NCI-H446 (cell line): ENCODE data around the gene CHRNA7.
"Not testable (repeated sequence)": the region's sequence is repeated elsewhere in the genome, so short reads cannot be mapped to it uniquely, and the experiment has no call there.

Experiments used
- DNase-seq, 2 experiments: peaks; one replicate each; lab custom pipeline; 2025; lab: John Stamatoyannopoulos, UW

CHRNA7 gene

DNA sequence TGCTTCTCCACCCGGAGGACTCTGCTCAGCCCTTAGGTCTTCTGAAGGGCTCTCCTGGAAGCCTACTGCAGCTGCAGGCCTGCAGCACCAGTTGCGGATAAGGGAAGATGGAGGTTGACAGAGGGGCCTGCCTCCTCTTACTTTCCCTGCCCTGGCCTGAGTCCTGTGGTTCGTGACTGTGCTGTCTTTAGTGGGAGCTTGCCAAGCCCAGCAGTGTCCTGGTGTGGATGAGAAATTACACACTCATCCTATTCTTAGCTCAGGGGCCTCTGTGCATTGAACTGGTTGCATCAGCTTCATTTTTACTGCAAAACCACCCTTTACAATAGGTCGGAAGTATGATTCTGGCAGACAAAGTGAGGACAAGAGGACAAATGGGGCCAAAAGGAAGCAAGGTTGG is 163.5 kb downstream of the CHRNA7 start:
- not testable (repeated sequence) for DNase-seq

DNA sequence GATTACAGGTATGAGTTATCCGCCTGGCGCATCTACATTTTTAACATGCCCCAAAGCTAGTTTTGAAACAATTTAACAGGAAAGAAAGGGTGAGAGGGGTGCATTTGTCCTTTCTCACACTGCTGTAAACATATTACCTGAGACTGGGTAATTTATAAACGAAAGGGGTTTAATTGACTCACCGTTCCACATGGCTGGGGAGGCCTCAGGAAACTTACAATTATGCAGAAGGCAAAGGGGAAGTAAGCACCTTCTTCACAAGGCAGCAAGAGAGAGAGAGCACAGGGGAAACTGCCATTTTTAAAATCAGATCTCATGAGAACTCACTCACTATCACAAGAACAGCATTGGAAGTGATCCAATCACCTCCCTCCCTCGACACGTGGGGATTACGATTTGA is 165.9 kb downstream of the CHRNA7 start:
- DNase-seq: not testable (repeated sequence)

DNA sequence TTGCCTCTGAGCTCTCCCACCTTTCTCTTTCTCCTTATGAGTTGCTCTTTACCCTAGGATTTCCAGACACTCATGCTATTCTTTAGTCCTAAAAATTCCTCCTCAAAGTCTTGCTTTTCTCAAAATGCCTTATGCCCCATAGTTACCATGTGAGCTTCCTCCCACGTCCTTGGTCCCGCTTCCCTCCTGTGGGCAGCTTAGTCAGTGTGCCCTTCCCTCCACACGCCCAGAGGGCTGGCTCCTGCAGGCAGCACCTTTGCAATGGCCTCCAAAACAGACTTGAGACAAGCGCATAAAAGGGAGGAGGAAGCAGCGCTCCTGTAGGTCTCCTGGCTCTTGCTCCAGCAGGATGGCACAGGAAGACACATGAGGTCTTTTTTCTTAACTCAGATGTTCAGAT is 168.6 kb downstream of the CHRNA7 start:
- not testable (repeated sequence) for DNase-seq

DNA sequence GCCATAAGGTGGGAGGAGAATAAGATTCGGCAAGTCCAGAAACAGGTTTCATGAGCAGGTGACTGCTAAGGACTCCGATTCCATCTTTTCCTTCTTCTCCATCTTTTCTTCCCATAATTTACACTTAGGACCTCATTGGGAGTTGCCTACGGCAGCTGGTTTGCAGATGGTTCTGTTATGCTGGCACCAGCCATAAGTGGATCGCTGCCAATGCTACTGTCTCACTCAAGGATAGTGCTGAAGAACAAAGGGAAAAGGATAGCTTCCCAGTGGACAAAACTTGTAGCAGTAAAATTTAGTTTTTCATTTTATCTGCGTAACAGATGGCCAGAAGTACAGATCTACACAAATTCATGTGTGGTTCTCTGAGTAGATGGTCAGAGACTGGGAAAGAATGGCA is 178.8 kb downstream of the CHRNA7 start:
- DNase-seq: not testable (repeated sequence)

DNA sequence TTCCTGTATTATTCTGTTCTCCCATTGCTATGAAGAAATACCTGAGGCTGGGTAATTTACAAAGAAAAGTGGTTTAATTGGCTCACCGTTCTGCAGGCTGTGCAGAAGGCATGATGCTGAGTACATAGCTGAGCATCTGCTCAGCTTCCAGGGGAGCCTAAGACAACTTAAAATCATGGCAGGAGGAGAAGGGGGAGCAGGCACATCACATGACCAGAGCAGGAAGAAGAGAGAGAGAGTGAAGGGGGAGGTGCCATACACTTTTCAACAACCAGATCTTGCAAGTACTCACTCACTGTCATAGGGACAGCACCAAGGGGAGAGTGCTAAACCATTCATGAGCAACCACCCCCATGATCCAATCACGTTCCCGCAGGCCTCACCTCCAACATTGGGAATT is 188.4 kb downstream of the CHRNA7 start:
- no peak for DNase-seq
